Stomach (tissue), 9 donors: Measurements from ENCODE around the gene ARL3. TPM values are rescaled to one million over a fixed set of nuclear protein-coding genes. Genes with fewer than 3 reads are reported as not detected.
A peak's percentile ranks its signal among the peaks of the same experiment; 100 is the strongest.

Experiments
- DNase-seq, 2 donors: peaks; one replicate each; pipeline versions ENCODE4 v3.0.0 to v3.0.0-alpha.2; 2013 to 2019
- H3K27ac ChIP-seq, 5 donors: fragments of 200-600 bp in 4 of 5; sonication (generic) in 4 of 5; one replicate each; pipeline ENCODE4 v1.5.1; 2013 to 2019; ENCODE audit warnings: mild to moderate bottlenecking in 1 of 5, moderate library complexity in 1 of 5
- H3K27me3 ChIP-seq, 3 donors: fragments of 200-600 bp; sonication (generic); one replicate each; pipeline ENCODE4 v1.5.1; 2017 to 2019; ENCODE audit warnings: mixed run types in 1 of 3
- H3K36me3 ChIP-seq, 4 donors: fragments of 200-600 bp; sonication (generic); 1 replicate in 3 of 4; 2 replicates in 1 of 4; pipeline ENCODE4 v1.5.1; 2016 to 2019
- H3K4me1 ChIP-seq, 4 donors: fragments of 200-600 bp; sonication (generic); one replicate each; pipeline ENCODE4 v1.5.1; 2016 to 2019
- H3K4me3 ChIP-seq, 4 donors: fragments of 200-600 bp; sonication (generic) in 3 of 4; one replicate each; pipeline ENCODE4 v1.5.1; 2016 to 2019; ENCODE audit warnings: mild to moderate bottlenecking in 1 of 4
- H3K9me3 ChIP-seq, 4 donors: fragments of 200-600 bp; sonication (generic); one replicate each; pipeline ENCODE4 v1.5.1; 2016 to 2019
- CTCF ChIP-seq, 7 experiments: fragments of 450-650 bp in 4 of 7; fragments of 200-600 bp in 3 of 7; sonication (generic) in 3 of 7; IDR thresholded peaks; one replicate each; pipeline ENCODE4 v1.5.1; 2016 to 2019; ENCODE audit warnings: antibody characterized with exemption in 7 of 7, control low read depth in 2 of 7, mild to moderate bottlenecking in 1 of 7
- EP300 ChIP-seq: sonication (generic); formaldehyde crosslinking; IDR thresholded peaks from one replicate; pipeline ENCODE4 v1.6.1; 2017; ENCODE audit warnings: antibody characterized with exemption
- POLR2A ChIP-seq, 4 donors: fragments of 450-650 bp; IDR thresholded peaks; one replicate each; pipeline ENCODE4 v1.6.1; 2016; ENCODE audit warnings: antibody characterized with exemption in 4 of 4, control low read depth in 2 of 4, mild to moderate bottlenecking in 1 of 4, moderate library complexity in 1 of 4
- POLR2AphosphoS5 ChIP-seq, 3 donors: sonication (generic); formaldehyde crosslinking; IDR thresholded peaks; one replicate each; pipeline ENCODE4 v1.6.1; 2016; ENCODE audit warnings: antibody characterized with exemption in 3 of 3
- WGBS, 5 donors: extraction: QIAGEN DNeasy Blood & Tissue Kit in 3 of 5; methylation state at CpG; one replicate each; pipeline versions ENCODE4 v1.1.5 to v1.1.7; 2013 to 2018; 5-methylcytosine and 5-hydroxymethylcytosine counted together
- intact Hi-C: fragments of 100-400 bp; cut with DNase I; formaldehyde crosslinking; loops from one replicate; pipeline ENCODE4 v1.15.1; 2023; ENCODE audit warnings: low total_unique reads
- polyA plus RNA-seq, 3 donors: library from polyadenylated mRNA; stranded (reverse); fragments of 200-250 nt; gene quantifications; one replicate each; pipeline ENCODE4 v1.2.3, GENCODE V29; 2013
- total RNA-seq, 5 donors: library from RNA; depleted of rRNA; stranded (reverse); fragments of >200 nt; gene quantifications; one replicate each; pipeline versions ENCODE4 v1.1.0 to v1.2.3, GENCODE V29; 2014 to 2016
- donor health status: healthy with polysubstance abuse.
- donor health status: Bipolar disorder and iron deficiency.
- donor health status: healthy.

Gene ARL3
- total and polyA plus RNA-seq, 8 donors, result 0.58 to 17.0 (median 6.8) TPM

GRCh38 chr10:102654566-102654965, 59.6 kb downstream of the ARL3 start:
- no peak for DNase-seq
- no peaks in the 10 kb centered on the region for H3K9me3 ChIP-seq
- peaks cover 35 to 92% (median 83%) of the 10 kb centered on the region in 4 donors for H3K36me3 ChIP-seq
- TF ChIP-seq CTCF (IDR thresholded peaks at IDR 0.05) (no peak), EP300 (no peak), POLR2A (IDR thresholded peaks at IDR 0.05) (no peak), POLR2AphosphoS5 (IDR thresholded peaks at IDR 0.05) (no peak)
- WGBS, 5 donors, result 70 to 78% (median 71%) methylated on average over 2 to 7 of the region's 7 CpGs
- H3K4me1 ChIP-seq, result peaks cover 55 to 100% (median 91%) of the 10 kb centered on the region in 4 donors
- H3K27ac ChIP-seq, result peak overlapping the region in 3 of 5 donors; percentile 27 to 100 (median 99)
- intact Hi-C loops, result no loop called here
- no peaks in the 10 kb centered on the region for H3K27me3 ChIP-seq
- no peak overlapping the region for H3K4me3 ChIP-seq

- Histone ChIP-seq H3K27ac (peak overlapping the region in 4 of 5 donors; percentile 2 to 100 (median 78)), H3K4me1 (peaks cover 57 to 100% (median 91%) of the 10 kb centered on the region in 4 donors), H3K36me3 (peaks cover 35 to 81% (median 77%) of the 10 kb centered on the region in 4 donors), H3K4me3 (no peak overlapping the region), H3K27me3 (no peaks in the 10 kb centered on the region), H3K9me3 (no peaks in the 10 kb centered on the region)
- DNase-seq, result no peak
- intact Hi-C loops, result no loop called here
- WGBS, 5 donors, result 64 to 92% (median 75%) methylated on average over 1 of the region's 1 CpG
- no peak for TF ChIP-seq POLR2AphosphoS5 (IDR thresholded peaks at IDR 0.05)
- TF ChIP-seq POLR2A (IDR thresholded peaks at IDR 0.05), result no peak
- no peak for TF ChIP-seq CTCF (IDR thresholded peaks at IDR 0.05)
- TF ChIP-seq EP300, result no peak
Measured at GRCh38 chr10:102653060-102653459, 61.1 kb downstream of the ARL3 start.

GRCh38 chr10:102652170-102652916, 61.9 kb downstream of the ARL3 start:
- Histone ChIP-seq H3K9me3 (no peaks in the 10 kb centered on the region), H3K36me3 (peaks cover 31 to 80% (median 74%) of the 10 kb centered on the region in 4 donors), H3K27me3 (no peaks in the 10 kb centered on the region), H3K27ac (peak overlapping the region in 4 of 5 donors; percentile 0 to 100 (median 86)), H3K4me3 (no peak overlapping the region), H3K4me1 (peaks cover 57 to 100% (median 91%) of the 10 kb centered on the region in 4 donors)
- no peak for DNase-seq
- no peak for TF ChIP-seq EP300
- no peak for TF ChIP-seq CTCF (IDR thresholded peaks at IDR 0.05)
- TF ChIP-seq POLR2A (IDR thresholded peaks at IDR 0.05), result no peak
- no peak for TF ChIP-seq POLR2AphosphoS5 (IDR thresholded peaks at IDR 0.05)
- 72 to 90% (median 83%) methylated on average over 12 of the region's 12 CpGs for WGBS, 5 donors
- intact Hi-C loops, result no loop called here

GRCh38 chr10:102651455-102652169, 62.6 kb downstream of the ARL3 start:
- H3K9me3 ChIP-seq, result no peaks in the 10 kb centered on the region
- TF ChIP-seq CTCF (IDR thresholded peaks at IDR 0.05) (no peak), POLR2AphosphoS5 (IDR thresholded peaks at IDR 0.05) (no peak), EP300 (no peak), POLR2A (IDR thresholded peaks at IDR 0.05) (no peak)
- intact Hi-C loops, result no loop called here
- H3K36me3 ChIP-seq, result peaks cover 24 to 73% (median 67%) of the 10 kb centered on the region in 4 donors
- peak overlapping the region in 1 of 4 donors; percentile 97 for H3K4me3 ChIP-seq
- H3K27ac ChIP-seq, result peak overlapping the region; percentile 16 to 100 (median 74)
- 57 to 80% (median 74%) methylated on average over 3 to 11 of the region's 11 CpGs; no CpG with 5 or more reads in 1 of the 5 donors for WGBS, 5 donors
- no peak for DNase-seq
- no peaks in the 10 kb centered on the region for H3K27me3 ChIP-seq
- H3K4me1 ChIP-seq, result peaks cover 57 to 100% (median 91%) of the 10 kb centered on the region in 4 donors
